Hepatocyte (in vitro differentiated cells): ENCODE data around the gene MAGI2. TPM values are rescaled to one million over a fixed set of nuclear protein-coding genes. Genes with fewer than 3 reads are reported as not detected.

Experiments used
- DNase-seq: peaks from one replicate; pipeline ENCODE4 v3.0.0-alpha.2; 2016; ENCODE audit warnings: low spot score
- H2AFZ ChIP-seq: fragments of 200-600 bp; sonication (generic); 2 replicates; pipeline ENCODE4 v1.6.0; 2016; ENCODE audit warnings: antibody characterized with exemption, mild to moderate bottlenecking
- H3K27ac ChIP-seq: fragments of 200-600 bp; sonication (generic); 2 replicates; pipeline ENCODE4 v1.5.1; 2016; ENCODE audit warnings: mild to moderate bottlenecking
- H3K27me3 ChIP-seq: fragments of 200-600 bp; sonication (generic); 2 replicates; pipeline ENCODE4 v1.6.1; 2016
- H3K36me3 ChIP-seq: fragments of 200-600 bp; sonication (generic); replicated peaks from 2 replicates; pipeline ENCODE4 v1.5.1; 2016; ENCODE audit warnings: low read depth; ENCODE audit not compliant: insufficient read depth
- H3K4me1 ChIP-seq: fragments of 200-600 bp; sonication (generic); 2 replicates; pipeline ENCODE4 v1.5.1; 2016; ENCODE audit warnings: mild to moderate bottlenecking, moderate library complexity; ENCODE audit not compliant: insufficient read depth
- H3K4me2 ChIP-seq: fragments of 200-600 bp; sonication (generic); 2 replicates; pipeline ENCODE4 v1.6.0; 2016
- H3K4me3 ChIP-seq: fragments of 200-600 bp; sonication (generic); 2 replicates; pipeline ENCODE4 v1.5.1; 2016; ENCODE audit warnings: mild to moderate bottlenecking
- H3K79me2 ChIP-seq: fragments of 200-600 bp; sonication (generic); 2 replicates; pipeline ENCODE4 v1.6.0; 2017; ENCODE audit warnings: mild to moderate bottlenecking
- H3K9me2 ChIP-seq: fragments of 200-600 bp; sonication (generic); replicated peaks from 2 replicates; pipeline ENCODE4 v1.6.0; 2017; ENCODE audit warnings: mild to moderate bottlenecking; ENCODE audit not compliant: insufficient read depth
- H3K9me3 ChIP-seq: fragments of 200-600 bp; sonication (generic); 2 replicates; pipeline ENCODE4 v1.5.1; 2016; ENCODE audit warnings: low read depth, mild to moderate bottlenecking
- H4K20me1 ChIP-seq: fragments of 200-600 bp; sonication (generic); 2 replicates; pipeline ENCODE4 v1.6.0; 2016; ENCODE audit warnings: mild to moderate bottlenecking; ENCODE audit not compliant: insufficient read depth, poor library complexity, severe bottlenecking
- CTCF ChIP-seq: fragments of 200-600 bp; sonication (generic); IDR thresholded peaks from 2 replicates; pipeline ENCODE4 v1.5.1; 2016; ENCODE audit warnings: antibody characterized with exemption, mild to moderate bottlenecking; ENCODE audit not compliant: poor library complexity
- EZH2 ChIP-seq: fragments of 200-600 bp; sonication (generic); IDR thresholded peaks from 2 replicates; pipeline ENCODE4 v1.6.1; 2016; ENCODE audit warnings: antibody characterized with exemption, mild to moderate bottlenecking, borderline replicate concordance
- EZH2phosphoT487 ChIP-seq: fragments of 200-600 bp; sonication (generic); IDR thresholded peaks from one replicate; pipeline ENCODE4 v1.6.1; 2018; ENCODE audit warnings: antibody characterized with exemption, mild to moderate bottlenecking, low read depth, moderate library complexity; ENCODE audit not compliant: unreplicated experiment, severe bottlenecking
- WGBS: methylation state at CpG from one replicate; pipeline ENCODE4 v1.1.6; 2016; ENCODE audit warnings: low lambda C conversion rate; ENCODE audit errors: missing lambda C conversion rate; 5-methylcytosine and 5-hydroxymethylcytosine counted together
- polyA plus RNA-seq: library from polyadenylated mRNA; unstranded; fragments of >200 nt; fragmentation: Nextera tagmentation; extraction: Ambion mirVana; gene quantifications from 2 replicates; pipeline ENCODE4 v1.2.1, GENCODE V29; 2016
- total RNA-seq: library from RNA; depleted of rRNA; stranded (reverse); fragments of >200 nt; gene quantifications from 2 replicates; pipeline ENCODE4 v1.2.3, GENCODE V29; 2014

MAGI2 gene
- total and polyA plus RNA-seq, 2 experiments from 2014 or later, result 3.1 to 6.7 TPM

DNA sequence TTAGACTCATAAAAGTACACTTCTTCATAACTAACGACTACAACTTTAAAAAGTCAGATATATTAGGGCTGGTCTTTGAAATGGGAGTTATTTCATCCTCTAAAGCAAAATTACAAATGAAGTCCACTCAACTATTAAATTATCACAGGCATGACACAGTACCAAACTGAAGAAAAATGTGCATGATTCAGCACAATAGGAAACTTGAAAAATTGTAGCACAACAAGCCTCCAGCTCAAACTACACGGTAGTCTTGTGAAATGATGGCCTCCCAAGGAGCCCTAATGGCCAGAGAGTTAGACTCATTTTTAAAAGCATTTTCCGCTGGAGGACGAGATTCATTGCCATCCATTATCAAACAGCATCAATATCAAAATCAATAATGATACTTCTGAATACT lies 76.4 kb downstream of the MAGI2 start:
- H3K4me1 ChIP-seq, result no peaks in the 10 kb centered on the region
- H3K9me3 ChIP-seq, result no peaks in the 10 kb centered on the region
- WGBS, result 85% methylated on average over 4 of the region's 4 CpGs
- no peaks in the 10 kb centered on the region for H4K20me1 ChIP-seq
- H3K27ac ChIP-seq, result no peak overlapping the region
- no peaks in the 10 kb centered on the region for H3K36me3 ChIP-seq
- H3K79me2 ChIP-seq, result no peaks in the 10 kb centered on the region
- H3K4me3 ChIP-seq, result no peak overlapping the region
- H3K4me2 ChIP-seq, result no peak overlapping the region
- DNase-seq, result no peak
- no peak overlapping the region for H2AFZ ChIP-seq
- no peaks in the 10 kb centered on the region for H3K27me3 ChIP-seq
- TF ChIP-seq CTCF (no peak), EZH2 (no peak), EZH2phosphoT487 (no peak)
- H3K9me2 ChIP-seq, result no peaks in the 10 kb centered on the region

- H3K4me3 ChIP-seq, result no peak overlapping the region
- no peak overlapping the region for H3K4me2 ChIP-seq
- no peak overlapping the region for H2AFZ ChIP-seq
- DNase-seq, result no peak
- H3K9me3 ChIP-seq, result no peaks in the 10 kb centered on the region
- no peaks in the 10 kb centered on the region for H4K20me1 ChIP-seq
- H3K36me3 ChIP-seq, result no peaks in the 10 kb centered on the region
- H3K4me1 ChIP-seq, result no peaks in the 10 kb centered on the region
- H3K27ac ChIP-seq, result no peak overlapping the region
- no peaks in the 10 kb centered on the region for H3K9me2 ChIP-seq
- no peaks in the 10 kb centered on the region for H3K27me3 ChIP-seq
- TF ChIP-seq EZH2, result no peak
- TF ChIP-seq EZH2phosphoT487, result no peak
- TF ChIP-seq CTCF, result no peak
- no peaks in the 10 kb centered on the region for H3K79me2 ChIP-seq
- 85% methylated on average over 5 of the region's 5 CpGs for WGBS
Observed at GRCh38 chr7:79376299-79377025, 77.0 kb downstream of the MAGI2 start.

- Histone ChIP-seq H3K4me3 (no peak overlapping the region), H3K9me3 (no peaks in the 10 kb centered on the region), H3K27me3 (no peaks in the 10 kb centered on the region), H2AFZ (no peak overlapping the region), H3K9me2 (peaks cover under 1% of the 10 kb centered on the region), H3K27ac (no peak overlapping the region), H4K20me1 (no peaks in the 10 kb centered on the region), H3K4me1 (no peaks in the 10 kb centered on the region), H3K4me2 (no peak overlapping the region), H3K36me3 (no peaks in the 10 kb centered on the region), H3K79me2 (no peaks in the 10 kb centered on the region)
- TF ChIP-seq CTCF (no peak), EZH2 (no peak), EZH2phosphoT487 (no peak)
- DNase-seq, result no peak
- WGBS, result 65% methylated on average over 2 of the region's 2 CpGs
Observed at GRCh38 chr7:79361214-79361613, 92.3 kb downstream of the MAGI2 start.

GRCh38 chr7:79359827-79360226 lies 93.6 kb downstream of the MAGI2 start:
- Histone ChIP-seq H3K27ac (no peak overlapping the region), H3K4me3 (no peak overlapping the region), H3K27me3 (no peaks in the 10 kb centered on the region), H3K9me3 (no peaks in the 10 kb centered on the region), H3K4me1 (no peaks in the 10 kb centered on the region), H4K20me1 (no peaks in the 10 kb centered on the region), H3K36me3 (no peaks in the 10 kb centered on the region), H3K9me2 (peaks cover 5% of the 10 kb centered on the region), H3K79me2 (no peaks in the 10 kb centered on the region), H2AFZ (no peak overlapping the region), H3K4me2 (no peak overlapping the region)
- DNase-seq, result no peak
- TF ChIP-seq EZH2phosphoT487 (no peak), CTCF (no peak), EZH2 (no peak)
- 96% methylated on average over 1 of the region's 1 CpG for WGBS
